HG02763 (cell line): Measurements from ENCODE around the gene MYRIP.
A peak's percentile ranks its signal among the peaks of the same experiment; 100 is the strongest.

Experiments
- ATAC-seq: cut with Tn5 transposase; IDR thresholded peaks from one replicate; pipeline ENCODE4 v1.9.1; 2021; ENCODE audit warnings: mild to moderate bottlenecking, moderate library complexity; ENCODE audit not compliant: unreplicated experiment

Gene MYRIP

GRCh38 chr3:40178012-40178594 is 368.7 kb downstream of the MYRIP start:
- ATAC-seq = no peak

- ATAC-seq = no peak
These were observed 369.6 kb downstream of the MYRIP start for GRCh38 chr3:40179016-40179415.

- ATAC-seq = no peak
These were observed 371.8 kb downstream of the MYRIP start for GRCh38 chr3:40181182-40181581.

GRCh38 chr3:40185029-40185695 is 375.8 kb downstream of the MYRIP start:
- peak; percentile 40 for ATAC-seq

- ATAC-seq = no peak
These were observed 377.1 kb downstream of the MYRIP start for GRCh38 chr3:40186508-40186907.

- peak; percentile 69 for ATAC-seq
These were observed 378.5 kb downstream of the MYRIP start for GRCh38 chr3:40187945-40188344.

GRCh38 chr3:40189118-40189517 is 379.7 kb downstream of the MYRIP start:
- no peak for ATAC-seq

- no peak for ATAC-seq
These were observed 380.6 kb downstream of the MYRIP start for GRCh38 chr3:40190056-40190455.

- ATAC-seq = no peak
These were observed 381.8 kb downstream of the MYRIP start for GRCh38 chr3:40191251-40191650.

- ATAC-seq = no peak
These were observed 382.5 kb downstream of the MYRIP start for GRCh38 chr3:40191850-40192448.

GRCh38 chr3:40192628-40193027 is 383.2 kb downstream of the MYRIP start:
- no peak for ATAC-seq

GRCh38 chr3:40196966-40197365 is 387.6 kb downstream of the MYRIP start:
- ATAC-seq = no peak

GRCh38 chr3:40200692-40201316 is 391.4 kb downstream of the MYRIP start:
- no peak for ATAC-seq

- no peak for ATAC-seq
These were observed 392.4 kb downstream of the MYRIP start for GRCh38 chr3:40201770-40202169.

GRCh38 chr3:40206522-40206921 is 397.1 kb downstream of the MYRIP start:
- no peak for ATAC-seq

GRCh38 chr3:40207796-40208195 is 398.4 kb downstream of the MYRIP start:
- ATAC-seq = no peak

- ATAC-seq = no peak
These were observed 398.8 kb downstream of the MYRIP start for GRCh38 chr3:40208251-40208650.

GRCh38 chr3:40211579-40211978 is 402.2 kb downstream of the MYRIP start:
- ATAC-seq = no peak

GRCh38 chr3:40213556-40213955 is 404.1 kb downstream of the MYRIP start:
- ATAC-seq = no peak

- no peak for ATAC-seq
These were observed 405.6 kb downstream of the MYRIP start for GRCh38 chr3:40215015-40215414.

- no peak for ATAC-seq
These were observed 407.1 kb downstream of the MYRIP start for GRCh38 chr3:40216471-40216870.

GRCh38 chr3:40223856-40224255 is 414.4 kb downstream of the MYRIP start:
- no peak for ATAC-seq
